GM12878 (cell line): ENCODE data around the gene ETS1. TPM values are rescaled to one million over a fixed set of nuclear protein-coding genes. Genes with fewer than 3 reads are reported as not detected.
A peak's percentile ranks its signal among the peaks of the same experiment; 100 is the strongest.

Experiments used
- ATAC-seq: fragments of 200-7000 bp; cut with Tn5 transposase; 3 replicates; pipeline ENCODE4 v1.9.1; 2020; ENCODE audit warnings: mild to moderate bottlenecking, moderate library complexity
- BruUV-seq: library from RNA; stranded (reverse); fragments of 400-500 nt; replicated peaks from 2 replicates; lab custom pipeline; 2021; lab: Mats Ljungman, UMichigan
- CTCF ChIA-PET: fragments of 300-600 bp; sonication (Branson Sonifier 250); formaldehyde crosslinking; extraction: SDS; loops from one replicate; lab custom pipeline; 2021; ENCODE audit warnings: inconsistent platforms; lab: Yijun Ruan, JAX
- POLR2A ChIA-PET: fragments of 350-600 bp; formaldehyde crosslinking; extraction: SDS; loops from one replicate; lab custom pipeline; 2021; ENCODE audit warnings: inconsistent platforms; lab: Charles Lee
- RAD21 ChIA-PET: fragments of 300-600 bp; sonication (Branson Sonifier 250); formaldehyde crosslinking; loops from one replicate; lab custom pipeline; 2023; ENCODE audit warnings: antibody characterized with exemption; ENCODE audit not compliant: unreplicated experiment; lab: Charles Lee
- SMC1A ChIA-PET: fragments of 300-600 bp; sonication (Branson Sonifier 250); formaldehyde crosslinking; loops from one replicate; lab custom pipeline; 2023; ENCODE audit not compliant: unreplicated experiment, uncharacterized antibody; lab: Charles Lee
- DNase-seq: peaks from one replicate; pipeline ENCODE4 v3.0.0-alpha.2; 2011; ENCODE audit warnings: low read depth, low spot score
- FAIRE-seq: peaks from 3 replicates; lab custom pipeline; 2011; peaks lifted over from hg19 to GRCh38; lab: Jason Lieb, UNC
- H2AFZ ChIP-seq: 2 replicates; pipeline ENCODE4 v1.6.0; 2011; ENCODE audit warnings: low read depth, low read length, control low read depth; ENCODE audit not compliant: control insufficient read depth
- H3K27ac ChIP-seq: 2 replicates; pipeline ENCODE4 v1.5.1; 2011; ENCODE audit warnings: control low read depth; ENCODE audit not compliant: control insufficient read depth, insufficient read depth
- H3K27me3 ChIP-seq, 2 experiments: replicated peaks in 1 of 2; 2 replicates each; pipeline versions ENCODE4 v1.6.0 to v1.6.1; 2011; ENCODE audit warnings: low read length in 1 of 2; ENCODE audit not compliant: control insufficient read depth in 2 of 2, insufficient read depth in 2 of 2
- H3K36me3 ChIP-seq, 2 experiments: 2 replicates each; pipeline ENCODE4 v1.5.1; 2011; ENCODE audit warnings: low read length in 1 of 2; ENCODE audit not compliant: control insufficient read depth in 2 of 2, insufficient read depth in 2 of 2
- H3K4me1 ChIP-seq: 2 replicates; pipeline ENCODE4 v1.6.1; 2011; ENCODE audit warnings: mild to moderate bottlenecking, low read length, moderate library complexity, mixed read lengths; ENCODE audit not compliant: control insufficient read depth, insufficient read depth
- H3K4me2 ChIP-seq: 2 replicates; pipeline ENCODE4 v1.6.0; 2011; ENCODE audit warnings: control low read depth; ENCODE audit not compliant: control insufficient read depth, insufficient read depth
- H3K4me3 ChIP-seq: fragments of 200-600 bp; sonication (generic); 2 replicates; pipeline ENCODE4 v1.5.1; 2016
- H3K79me2 ChIP-seq: 2 replicates; pipeline ENCODE4 v1.6.0; 2011; ENCODE audit warnings: low read length; ENCODE audit not compliant: control insufficient read depth, insufficient read depth
- H3K9ac ChIP-seq: 2 replicates; pipeline ENCODE4 v1.8.0; 2011; ENCODE audit warnings: low read length, control low read depth, mixed read lengths; ENCODE audit not compliant: control insufficient read depth, insufficient read depth
- H3K9me3 ChIP-seq: replicated peaks from 3 replicates; pipeline ENCODE4 v1.5.1; 2011; ENCODE audit warnings: mild to moderate bottlenecking, low read length; ENCODE audit not compliant: control insufficient read depth, insufficient read depth
- H4K20me1 ChIP-seq: 2 replicates; pipeline ENCODE4 v1.6.0; 2011; ENCODE audit not compliant: control insufficient read depth, insufficient read depth
- E4F1 ChIP-seq: fragments of 450-650 bp; IDR thresholded peaks from 2 replicates; pipeline ENCODE4 v1.6.1; 2018; ENCODE audit warnings: borderline replicate concordance, mild to moderate bottlenecking; ENCODE audit not compliant: partially characterized antibody
- HDAC2 ChIP-seq: fragments of 200-600 bp; sonication (generic); IDR thresholded peaks from 2 replicates; pipeline ENCODE4 v1.6.1; 2017
- RELA ChIP-seq: fragments of 450-650 bp; IDR thresholded peaks from 2 replicates; pipeline ENCODE4 v1.8.0; 2014; ENCODE audit warnings: borderline replicate concordance; ENCODE audit not compliant: partially characterized antibody
- WGBS: methylation state at CpG from one replicate; pipeline ENCODE4 v1.1.6; 2016; ENCODE audit warnings: low lambda C conversion rate; ENCODE audit not compliant: insufficient replicate concordance, insufficient coverage; ENCODE audit errors: missing lambda C conversion rate; 5-methylcytosine and 5-hydroxymethylcytosine counted together
- in situ Hi-C: fragments of 300-500 bp; cut with MboI; formaldehyde crosslinking; loops from 9 replicates; pipeline ENCODE4 v1.14.3; 2018; ENCODE audit warnings: mixed read lengths
- intact Hi-C: fragments of 100-400 bp; cut with micrococcal nuclease; formaldehyde crosslinking; loops from one replicate; pipeline ENCODE4 v1.14.2; 2022; ENCODE audit not compliant: unreplicated experiment
- polyA plus RNA-seq, 11 experiments: library from polyadenylated mRNA; depleted of rRNA in 4 of 11; unstranded in 6 of 11; stranded (reverse) in 5 of 11; fragments of >200 nt; fragmentation: Nextera tagmentation in 4 of 11; fragmentation: Illumina TruSeq in 1 of 11; extraction: Ambion mirVana in 4 of 11; extraction: Trizol in 1 of 11; gene quantifications; 1 replicate in 1 of 11; 2 replicates in 10 of 11; pipeline versions ENCODE4 v1.2.1 to v1.2.3, GENCODE V29; 2011 to 2016; ENCODE audit warnings: inconsistent platforms in 2 of 11, missing spikeins in 2 of 11, low read depth in 1 of 11
- total RNA-seq, 4 experiments: library from RNA; depleted of rRNA in 3 of 4; stranded (reverse); fragments of >200 nt in 3 of 4; fragmentation: Illumina TruSeq in 1 of 4; extraction: Trizol in 1 of 4; gene quantifications; 2 replicates each; pipeline versions ENCODE4 v1.2.1 to v1.2.3, GENCODE V29; 2013 to 2021
- TF ChIP-seq, protein P1 (sequence below): fragments of 450-650 bp; formaldehyde crosslinking; IDR thresholded peaks from 2 replicates; pipeline ENCODE4 v1.5.0; 2022; ENCODE audit warnings: mild to moderate bottlenecking, missing genetic modification characterization
- TF ChIP-seq, protein P2 (sequence below): IDR thresholded peaks from 2 replicates; pipeline ENCODE4 v1.6.1; 2012; ENCODE audit warnings: low read depth, low read length, improper control_type of control experiment
- TF ChIP-seq, protein P3 (sequence below): fragments of 450-650 bp; IDR thresholded peaks from 2 replicates; pipeline ENCODE4 v1.6.1; 2016; ENCODE audit warnings: mild to moderate bottlenecking

Gene ETS1
- total and polyA plus RNA-seq, 10 of the 15 experiments (the other 5 are each of a cell fraction or from before 2014, with no cell fraction given) = 12.5 to 112 (median 55.5) TPM

GRCh38 chr11:128516886-128517285 lies 70.5 kb downstream of the ETS1 start (continued):
- TF ChIP-seq, protein P1, sequence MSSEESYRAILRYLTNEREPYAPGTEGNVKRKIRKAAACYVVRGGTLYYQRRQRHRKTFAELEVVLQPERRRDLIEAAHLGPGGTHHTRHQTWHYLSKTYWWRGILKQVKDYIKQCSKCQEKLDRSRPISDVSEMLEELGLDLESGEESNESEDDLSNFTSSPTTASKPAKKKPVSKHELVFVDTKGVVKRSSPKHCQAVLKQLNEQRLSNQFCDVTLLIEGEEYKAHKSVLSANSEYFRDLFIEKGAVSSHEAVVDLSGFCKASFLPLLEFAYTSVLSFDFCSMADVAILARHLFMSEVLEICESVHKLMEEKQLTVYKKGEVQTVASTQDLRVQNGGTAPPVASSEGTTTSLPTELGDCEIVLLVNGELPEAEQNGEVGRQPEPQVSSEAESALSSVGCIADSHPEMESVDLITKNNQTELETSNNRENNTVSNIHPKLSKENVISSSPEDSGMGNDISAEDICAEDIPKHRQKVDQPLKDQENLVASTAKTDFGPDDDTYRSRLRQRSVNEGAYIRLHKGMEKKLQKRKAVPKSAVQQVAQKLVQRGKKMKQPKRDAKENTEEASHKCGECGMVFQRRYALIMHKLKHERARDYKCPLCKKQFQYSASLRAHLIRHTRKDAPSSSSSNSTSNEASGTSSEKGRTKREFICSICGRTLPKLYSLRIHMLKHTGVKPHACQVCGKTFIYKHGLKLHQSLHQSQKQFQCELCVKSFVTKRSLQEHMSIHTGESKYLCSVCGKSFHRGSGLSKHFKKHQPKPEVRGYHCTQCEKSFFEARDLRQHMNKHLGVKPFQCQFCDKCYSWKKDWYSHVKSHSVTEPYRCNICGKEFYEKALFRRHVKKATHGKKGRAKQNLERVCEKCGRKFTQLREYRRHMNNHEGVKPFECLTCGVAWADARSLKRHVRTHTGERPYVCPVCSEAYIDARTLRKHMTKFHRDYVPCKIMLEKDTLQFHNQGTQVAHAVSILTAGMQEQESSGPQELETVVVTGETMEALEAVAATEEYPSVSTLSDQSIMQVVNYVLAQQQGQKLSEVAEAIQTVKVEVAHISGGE (CRISPR knock-in tag) = no peak
- TF ChIP-seq, all 136 proteins: peak for 0

DNA sequence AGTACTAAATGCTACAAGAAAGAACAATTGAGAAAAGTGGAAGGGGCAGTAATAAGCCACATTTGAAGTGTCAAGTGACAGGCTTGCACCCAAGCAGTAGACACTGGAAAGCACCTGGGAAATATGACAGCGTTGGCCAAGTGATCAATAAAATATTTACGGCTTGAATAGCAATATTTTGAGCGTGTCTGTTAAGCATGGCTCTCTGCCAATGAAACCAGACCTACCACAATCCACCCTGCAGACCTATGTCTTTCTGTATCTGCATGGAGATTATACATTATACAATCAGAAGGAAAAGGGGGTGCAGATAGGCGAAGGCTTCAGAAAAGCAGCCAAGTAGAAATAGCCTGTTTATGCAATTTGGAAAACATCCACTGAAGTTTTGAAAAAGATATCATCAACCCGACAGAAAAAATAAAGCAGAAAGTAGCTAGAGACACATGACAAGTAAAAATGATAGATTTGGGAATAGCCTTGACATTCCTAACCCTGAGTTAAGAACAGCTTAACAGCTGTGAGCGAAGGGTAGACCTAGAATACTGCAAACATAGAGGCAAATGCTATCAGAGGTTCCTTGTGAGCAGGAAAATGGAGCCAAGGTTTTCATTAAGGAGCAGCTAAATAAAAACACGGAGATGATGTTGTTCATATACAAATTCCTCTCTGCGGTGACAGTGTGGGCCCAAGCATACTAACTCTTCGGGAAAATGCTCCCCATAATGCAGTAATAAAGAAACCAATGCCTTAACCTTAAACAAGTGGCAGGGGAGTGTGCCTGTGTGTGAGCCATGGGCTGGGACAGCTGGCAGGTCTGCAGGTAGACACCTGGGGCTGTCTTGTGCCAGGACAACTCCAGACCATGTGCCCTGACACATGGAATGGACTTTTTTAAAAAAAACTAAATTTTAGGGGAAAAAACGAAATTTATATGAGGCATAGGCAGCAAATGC lies 71.3 kb downstream of the ETS1 start:
- Histone ChIP-seq H3K27me3 (no peaks in the 10 kb centered on the region), H2AFZ (no peak overlapping the region), H3K36me3 (peaks cover 3 to 12% of the 10 kb centered on the region in 2 experiments), H3K4me1 (peaks cover 6% of the 10 kb centered on the region; the same call in 1 of the 2 replicates), H3K9ac (peak overlapping the region; percentile 10; the same call in 1 of the 2 replicates), H3K9me3 (no peaks in the 10 kb centered on the region), H3K4me2 (peak overlapping the region; percentile 93), H4K20me1 (no peaks in the 10 kb centered on the region), H3K27ac (peak overlapping the region; percentile 96), H3K79me2 (peaks cover 99% of the 10 kb centered on the region), H3K4me3 (peak overlapping the region; percentile 96)
- peak; percentile 4; the same call in 2 of the 3 replicates for ATAC-seq
- ChIA-PET POLR2A (interaction anchor here (0.6 to 6.7 kb wide), 12 partner anchors 15 to 227 kb away, joined by 3 to 41 read pairs (median 4); no protein-coding TSS in a partner anchor), SMC1A (interaction anchor here (0.8 to 9.8 kb wide), 20 partner anchors 9 to 227 kb away, joined by 3 to 154 read pairs (median 9); no protein-coding TSS in a partner anchor), RAD21 (interaction anchor here (0.7 to 10.3 kb wide), 15 partner anchors 10 to 314 kb away, joined by 3 to 144 read pairs (median 5); no protein-coding TSS in a partner anchor), CTCF (interaction anchor here (0.8 to 5.8 kb wide), 13 partner anchors 6 to 226 kb away, joined by 3 to 43 read pairs (median 4); no protein-coding TSS in a partner anchor)
- FAIRE-seq = no peak
- no peak for DNase-seq
- WGBS = 46% methylated on average over 10 of the region's 10 CpGs
- in situ Hi-C loops = no loop called here
- intact Hi-C loops = loop anchor here (2.0 to 5.0 kb wide), 3 partner anchors 33 to 241 kb away; no protein-coding TSS in a partner anchor
- BruUV-seq = no TSS peak
- no peak for TF ChIP-seq RELA
- TF ChIP-seq, protein P2, sequence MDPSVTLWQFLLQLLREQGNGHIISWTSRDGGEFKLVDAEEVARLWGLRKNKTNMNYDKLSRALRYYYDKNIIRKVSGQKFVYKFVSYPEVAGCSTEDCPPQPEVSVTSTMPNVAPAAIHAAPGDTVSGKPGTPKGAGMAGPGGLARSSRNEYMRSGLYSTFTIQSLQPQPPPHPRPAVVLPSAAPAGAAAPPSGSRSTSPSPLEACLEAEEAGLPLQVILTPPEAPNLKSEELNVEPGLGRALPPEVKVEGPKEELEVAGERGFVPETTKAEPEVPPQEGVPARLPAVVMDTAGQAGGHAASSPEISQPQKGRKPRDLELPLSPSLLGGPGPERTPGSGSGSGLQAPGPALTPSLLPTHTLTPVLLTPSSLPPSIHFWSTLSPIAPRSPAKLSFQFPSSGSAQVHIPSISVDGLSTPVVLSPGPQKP = no peak
- no peak for TF ChIP-seq E4F1
- no peak for TF ChIP-seq HDAC2
- TF ChIP-seq, protein P3, sequence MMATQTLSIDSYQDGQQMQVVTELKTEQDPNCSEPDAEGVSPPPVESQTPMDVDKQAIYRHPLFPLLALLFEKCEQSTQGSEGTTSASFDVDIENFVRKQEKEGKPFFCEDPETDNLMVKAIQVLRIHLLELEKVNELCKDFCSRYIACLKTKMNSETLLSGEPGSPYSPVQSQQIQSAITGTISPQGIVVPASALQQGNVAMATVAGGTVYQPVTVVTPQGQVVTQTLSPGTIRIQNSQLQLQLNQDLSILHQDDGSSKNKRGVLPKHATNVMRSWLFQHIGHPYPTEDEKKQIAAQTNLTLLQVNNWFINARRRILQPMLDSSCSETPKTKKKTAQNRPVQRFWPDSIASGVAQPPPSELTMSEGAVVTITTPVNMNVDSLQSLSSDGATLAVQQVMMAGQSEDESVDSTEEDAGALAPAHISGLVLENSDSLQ = peak; percentile 32; the same call in 1 of the 2 replicates
